ENCODE results near the gene MORF4L1. TPM values are rescaled to one million over a fixed set of nuclear protein-coding genes. Genes with fewer than 3 reads are reported as not detected.

The MORF4L1 gene
- total RNA-seq, 2 donors from 2014 or later, result 221 to 237 TPM

GRCh38 chr15:78928616-78929093, 56.0 kb downstream of the MORF4L1 start:
- no peak overlapping the region for H3K4me3 ChIP-seq
- intact Hi-C loops (cut with DNase I), result no loop called here
- no peaks in the 10 kb centered on the region for H3K9me3 ChIP-seq
- H3K4me1 ChIP-seq, result no peaks in the 10 kb centered on the region
- DNase-seq, result no peak
- H3K9ac ChIP-seq (ENCODE audit: low read depth in 2 of 2, low read length in 2 of 2), result no peak overlapping the region
- no peak for TF ChIP-seq CTCF (IDR thresholded peaks at IDR 0.05)
- H3K27ac ChIP-seq, result no peak overlapping the region
- H3K27me3 ChIP-seq, result no peaks in the 10 kb centered on the region
- H3K36me3 ChIP-seq, result no peaks in the 10 kb centered on the region

- no peak for TF ChIP-seq CTCF (IDR thresholded peaks at IDR 0.05)
- Histone ChIP-seq H3K27ac (no peak overlapping the region), H3K9ac (ENCODE audit: low read depth in 2 of 2, low read length in 2 of 2) (no peak overlapping the region), H3K27me3 (no peaks in the 10 kb centered on the region), H3K9me3 (no peaks in the 10 kb centered on the region), H3K4me3 (no peak overlapping the region), H3K4me1 (no peaks in the 10 kb centered on the region), H3K36me3 (no peaks in the 10 kb centered on the region)
- intact Hi-C loops (cut with DNase I), result no loop called here
- no peak for DNase-seq
Observed at GRCh38 chr15:78929536-78930264, 57.0 kb downstream of the MORF4L1 start.

GRCh38 chr15:78930577-78931388, 58.1 kb downstream of the MORF4L1 start:
- H3K4me3 ChIP-seq, result no peak overlapping the region
- no peak for DNase-seq
- H3K27me3 ChIP-seq, result no peaks in the 10 kb centered on the region
- H3K27ac ChIP-seq, result no peak overlapping the region
- intact Hi-C loops (cut with DNase I), result no loop called here
- H3K36me3 ChIP-seq, result no peaks in the 10 kb centered on the region
- no peaks in the 10 kb centered on the region for H3K9me3 ChIP-seq
- no peak overlapping the region for H3K9ac ChIP-seq (ENCODE audit: low read depth in 2 of 2, low read length in 2 of 2)
- no peak for TF ChIP-seq CTCF (IDR thresholded peaks at IDR 0.05)
- no peaks in the 10 kb centered on the region for H3K4me1 ChIP-seq

- Histone ChIP-seq H3K9me3 (no peaks in the 10 kb centered on the region), H3K36me3 (no peaks in the 10 kb centered on the region), H3K9ac (ENCODE audit: low read depth in 2 of 2, low read length in 2 of 2) (no peak overlapping the region), H3K27me3 (no peaks in the 10 kb centered on the region), H3K27ac (no peak overlapping the region), H3K4me1 (no peaks in the 10 kb centered on the region), H3K4me3 (no peak overlapping the region)
- intact Hi-C loops (cut with DNase I), result no loop called here
- no peak for DNase-seq
- TF ChIP-seq CTCF (IDR thresholded peaks at IDR 0.05), result no peak
Observed at GRCh38 chr15:78931439-78932257, 59.0 kb downstream of the MORF4L1 start.

- intact Hi-C loops (cut with DNase I), result no loop called here
Observed at GRCh38 chr15:78932258-78932808, 59.6 kb downstream of the MORF4L1 start.

More at GRCh38 chr15:78932258-78932808, 59.6 kb downstream of the MORF4L1 start:
- Histone ChIP-seq H3K4me3 (no peak overlapping the region), H3K9ac (ENCODE audit: low read depth in 2 of 2, low read length in 2 of 2) (no peak overlapping the region), H3K27ac (no peak overlapping the region), H3K36me3 (no peaks in the 10 kb centered on the region), H3K9me3 (no peaks in the 10 kb centered on the region), H3K27me3 (no peaks in the 10 kb centered on the region), H3K4me1 (no peaks in the 10 kb centered on the region)
- TF ChIP-seq CTCF (IDR thresholded peaks at IDR 0.05), result no peak
- no peak for DNase-seq

Data from colonic mucosa (tissue), 4 donors.